ENCODE data around the gene TARBP1. TPM values are rescaled to one million over a fixed set of nuclear protein-coding genes. Genes with fewer than 3 reads are reported as not detected.

The TARBP1 gene
- total and polyA plus RNA-seq, 2 of the 4 experiments (the other 2 are of a cell fraction): 10.6 to 17.7 TPM

- Histone ChIP-seq H4K91ac (ENCODE audit: insufficient read depth, low read depth, low read length) (no peak overlapping the region), H2BK20ac (ENCODE audit: low read depth, low read length) (no peak overlapping the region), H3K27me3 (ENCODE audit: control insufficient read depth, insufficient read depth, low read length) (no peaks in the 10 kb centered on the region), H3K23ac (ENCODE audit: low read depth, low read length) (no peak overlapping the region), H4K8ac (ENCODE audit: low read depth in 2 of 2, low read length in 2 of 2) (no peak overlapping the region), H3K79me1 (ENCODE audit: low read depth in 1 of 2, low read length in 2 of 2) (no peaks in the 10 kb centered on the region; a peak in 1 of 4 replicates), H4K20me1 (ENCODE audit: insufficient read depth, low read length) (no peaks in the 10 kb centered on the region), H3K4me1 (ENCODE audit: control insufficient read depth, insufficient read depth, low read length) (no peaks in the 10 kb centered on the region), H3K9ac (ENCODE audit: low read depth, low read length) (no peak overlapping the region), H2AK9ac (replicated peaks; ENCODE audit: low read depth, low read length, poor library complexity) (no peak overlapping the region), H3K18ac (ENCODE audit: low read depth, low read length) (no peak overlapping the region), H4K5ac (ENCODE audit: low read depth, low read length) (no peak overlapping the region), H3K4ac (ENCODE audit: low read depth, low read length) (no peak overlapping the region), H3K9me1 (ENCODE audit: insufficient read depth, low read length) (no peaks in the 10 kb centered on the region; the same call in 1 of the 2 replicates), H3K14ac (replicated peaks; ENCODE audit: low read depth, low read length) (no peak overlapping the region), H3K27ac (ENCODE audit: insufficient read depth, low read length) (no peak overlapping the region), H2AFZ (replicated peaks; ENCODE audit: low read length, poor library complexity) (no peak overlapping the region), H3K4me3 (ENCODE audit: insufficient read depth, low read depth, low read length) (no peak overlapping the region), H2AK5ac (ENCODE audit: low read depth, low read length) (no peak overlapping the region), H3K56ac (ENCODE audit: extremely low read depth, insufficient read depth, low read length) (no peak overlapping the region), H2BK120ac (ENCODE audit: low read depth, low read length) (no peak overlapping the region), H2BK15ac (ENCODE audit: low read depth, low read length) (no peak overlapping the region), H3K36me3 (ENCODE audit: control insufficient read depth, insufficient read depth, low read length) (peaks cover 9% of the 10 kb centered on the region), H3K9me3 (ENCODE audit: control insufficient read depth, insufficient read depth, low read length) (no peaks in the 10 kb centered on the region), H3K4me2 (ENCODE audit: low read depth, low read length) (no peak overlapping the region), H2BK5ac (ENCODE audit: low read depth, low read length, poor library complexity, severe bottlenecking) (no peak overlapping the region)
- TF ChIP-seq ELK1 (IDR thresholded peaks at IDR 0.05; ENCODE audit: borderline replicate concordance, low read depth, low read length): no peak
- no peak for TF ChIP-seq NFE2L2 (IDR thresholded peaks at IDR 0.05; ENCODE audit: low read depth, low read length)
- TF ChIP-seq MAZ (IDR thresholded peaks at IDR 0.05; ENCODE audit: borderline replicate concordance, low read depth, low read length): no peak
- TF ChIP-seq RAD21 (IDR thresholded peaks at IDR 0.05; ENCODE audit: low read length): no peak
- TF ChIP-seq SMC3 (IDR thresholded peaks at IDR 0.05; ENCODE audit: low read depth, low read length): no peak
- CTCF ChIA-PET: no interaction called here
- in situ Hi-C loops (cut with MboI; ENCODE audit: low sequenced_read_pairs) (no loop called here), dilution Hi-C loops (cut with HindIII; ENCODE audit: low sequenced_read_pairs, unreplicated experiment) (no loop called here), intact Hi-C loops (cut with micrococcal nuclease) (no loop called here)
- no CpG with 5 or more reads among the region's 5 CpGs for WGBS, 2 experiments (ENCODE audit: extremely low coverage in 2 of 2, insufficient read length in 1 of 2)
- POLR2A ChIA-PET (ENCODE audit: unreplicated experiment): interaction anchor here (0.6 kb wide), 2 partner anchors 10 to 58 kb away, joined by 3 to 12 read pairs; no protein-coding TSS in a partner anchor
- DNase-seq (no peak), ATAC-seq (ENCODE audit: low read depth) (no peak)
- no TSS peak for BruUV-seq (replicated peaks)
Measured at GRCh38 chr1:234430691-234431090, 48.3 kb downstream of the TARBP1 start.

All from IMR-90 (cell line).